NCI-H460 (cell line): Measurements from ENCODE around the gene SMAD2. TPM values are rescaled to one million over a fixed set of nuclear protein-coding genes. Genes with fewer than 3 reads are reported as not detected.
A peak's percentile ranks its signal among the peaks of the same experiment; 100 is the strongest.

Experiments used
- DNase-seq: peaks from one replicate; pipeline ENCODE4 v3.0.0-alpha.2; 2016; ENCODE audit warnings: low read depth; ENCODE audit errors: extremely low read depth
- total RNA-seq: library from RNA; depleted of rRNA; stranded (reverse); fragments of >200 nt; shearing (Covaris generic); gene quantifications from 2 replicates; pipeline ENCODE4 v1.2.3, GENCODE V29; 2014

Gene SMAD2
- total RNA-seq, 1 experiment from 2014 or later, result 220 TPM

GRCh38 chr18:47899107-47899840 lies 31.2 kb downstream of the SMAD2 start:
- peak; percentile 22 for DNase-seq

GRCh38 chr18:47898696-47899095 lies 31.8 kb downstream of the SMAD2 start:
- DNase-seq, result no peak

- no peak for DNase-seq
These were observed 32.4 kb downstream of the SMAD2 start for GRCh38 chr18:47898055-47898454.

- DNase-seq, result no peak
These were observed 34.8 kb downstream of the SMAD2 start for GRCh38 chr18:47895565-47896250.

- no peak for DNase-seq
These were observed 36.3 kb downstream of the SMAD2 start for GRCh38 chr18:47893939-47894699.

GRCh38 chr18:47893047-47893446 lies 37.4 kb downstream of the SMAD2 start:
- no peak for DNase-seq

GRCh38 chr18:47888156-47888555 lies 42.3 kb downstream of the SMAD2 start:
- DNase-seq, result no peak

GRCh38 chr18:47887227-47887626 lies 43.2 kb downstream of the SMAD2 start:
- DNase-seq, result no peak

GRCh38 chr18:47883771-47884413 lies 46.6 kb downstream of the SMAD2 start:
- no peak for DNase-seq

- DNase-seq, result no peak
These were observed 47.8 kb downstream of the SMAD2 start for GRCh38 chr18:47882641-47883040.

GRCh38 chr18:47881752-47882455 lies 48.6 kb downstream of the SMAD2 start:
- no peak for DNase-seq

- DNase-seq, result no peak
These were observed 49.4 kb downstream of the SMAD2 start for GRCh38 chr18:47881042-47881441.

- DNase-seq, result no peak
These were observed 52.6 kb downstream of the SMAD2 start for GRCh38 chr18:47877892-47878291.

- no peak for DNase-seq
These were observed 53.6 kb downstream of the SMAD2 start for GRCh38 chr18:47876813-47877212.

GRCh38 chr18:47873625-47874024 lies 56.8 kb downstream of the SMAD2 start:
- DNase-seq, result no peak

- no peak for DNase-seq
These were observed 58.0 kb downstream of the SMAD2 start for GRCh38 chr18:47872426-47872825.

GRCh38 chr18:47871288-47871687 lies 59.2 kb downstream of the SMAD2 start:
- DNase-seq, result no peak

GRCh38 chr18:47870605-47871004 lies 59.9 kb downstream of the SMAD2 start:
- no peak for DNase-seq

- no peak for DNase-seq
These were observed 61.7 kb downstream of the SMAD2 start for GRCh38 chr18:47868744-47869143.

- no peak for DNase-seq
These were observed 65.3 kb downstream of the SMAD2 start for GRCh38 chr18:47865183-47865582.
